Measurements from ENCODE around the gene NFIA.
"Not testable (repeated sequence)": the region's sequence is repeated elsewhere in the genome, so short reads cannot be mapped to it uniquely, and the experiment has no call there.

The NFIA gene

GRCh38 chr1:61102041-61102440 is 19.7 kb downstream of the NFIA start:
- no peak for DNase-seq (ENCODE audit: low spot score)

GRCh38 chr1:61102621-61103020 is 20.3 kb downstream of the NFIA start:
- no peak for DNase-seq (ENCODE audit: low spot score)

GRCh38 chr1:61104220-61104671 is 21.9 kb downstream of the NFIA start:
- DNase-seq (ENCODE audit: low spot score): no peak

DNA sequence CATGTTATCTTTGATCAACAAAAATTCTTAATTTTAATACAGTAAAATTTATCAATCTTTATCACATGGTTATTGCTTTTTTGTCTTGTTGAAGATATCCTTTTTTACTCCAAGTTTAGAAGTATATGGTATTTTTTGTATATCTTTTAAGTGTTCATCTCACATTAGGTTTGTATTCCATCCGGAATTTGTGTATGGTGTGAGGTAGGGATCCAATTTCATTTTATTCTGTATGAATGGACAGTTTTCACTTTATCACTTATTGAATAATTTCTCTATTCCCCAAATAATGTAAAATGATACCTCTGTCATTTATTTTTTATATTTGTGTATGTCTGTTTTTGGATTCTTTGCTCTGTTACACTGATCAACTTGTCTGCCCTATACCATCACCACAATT is 25.3 kb downstream of the NFIA start:
- DNase-seq (ENCODE audit: low spot score): no peak

DNA sequence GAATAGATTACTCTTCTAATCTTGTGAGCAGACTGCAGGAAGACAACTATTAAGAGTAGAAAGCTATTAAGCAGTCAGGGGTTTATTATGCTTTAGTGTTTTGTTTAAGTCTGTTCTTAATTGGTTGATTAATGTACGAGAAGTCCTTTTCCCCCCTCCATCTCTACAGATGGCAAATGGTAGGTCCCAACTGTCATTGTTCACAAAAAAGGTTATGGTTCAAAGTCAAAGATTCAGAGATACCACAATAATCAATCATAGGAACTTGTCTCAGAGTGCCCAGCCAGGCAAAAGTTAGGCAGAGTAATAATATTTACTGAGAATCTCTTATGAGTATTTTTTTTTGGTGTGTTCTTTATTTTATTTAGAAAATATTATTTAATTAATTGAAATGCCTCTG is 26.8 kb downstream of the NFIA start:
- DNase-seq (ENCODE audit: low spot score): no peak

DNA sequence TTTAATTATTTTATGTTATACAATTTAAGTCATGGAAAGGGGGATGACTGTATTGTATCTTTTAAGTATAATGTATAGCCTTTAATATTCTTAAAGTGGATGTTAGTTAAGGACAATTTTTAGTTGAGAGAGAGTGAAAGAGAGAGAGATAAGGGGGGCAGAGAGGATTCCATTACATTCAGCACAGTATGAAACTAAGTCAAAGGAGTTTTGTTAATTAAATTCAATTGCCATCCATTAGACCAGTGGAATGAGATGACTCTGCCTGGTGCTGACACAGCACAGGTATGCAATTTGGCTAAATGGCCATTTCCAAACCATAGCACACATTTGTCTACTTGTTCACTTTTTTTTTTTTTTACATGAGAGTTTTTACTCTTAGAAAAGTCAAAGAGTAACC is 27.5 kb downstream of the NFIA start:
- no peak for DNase-seq (ENCODE audit: low spot score)

DNA sequence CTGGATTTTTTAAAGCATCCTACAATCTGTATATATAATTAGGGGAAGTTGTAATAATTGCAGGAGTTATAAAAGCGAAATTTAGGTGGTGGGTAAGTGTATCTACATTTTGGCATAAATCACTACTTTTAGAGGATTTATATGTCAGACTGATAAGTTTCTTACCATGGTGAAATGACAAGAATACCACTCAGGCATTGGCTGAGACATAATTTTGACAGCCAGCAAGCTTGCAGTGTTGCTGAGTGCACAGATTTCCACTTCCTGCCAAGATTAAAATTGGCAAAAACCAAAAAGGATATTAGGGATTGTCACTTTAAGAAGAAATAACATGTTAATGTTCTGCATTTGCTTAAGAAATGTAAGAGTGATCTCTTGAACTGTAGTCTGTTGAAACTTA is 28.2 kb downstream of the NFIA start:
- no peak for DNase-seq (ENCODE audit: low spot score)

DNA sequence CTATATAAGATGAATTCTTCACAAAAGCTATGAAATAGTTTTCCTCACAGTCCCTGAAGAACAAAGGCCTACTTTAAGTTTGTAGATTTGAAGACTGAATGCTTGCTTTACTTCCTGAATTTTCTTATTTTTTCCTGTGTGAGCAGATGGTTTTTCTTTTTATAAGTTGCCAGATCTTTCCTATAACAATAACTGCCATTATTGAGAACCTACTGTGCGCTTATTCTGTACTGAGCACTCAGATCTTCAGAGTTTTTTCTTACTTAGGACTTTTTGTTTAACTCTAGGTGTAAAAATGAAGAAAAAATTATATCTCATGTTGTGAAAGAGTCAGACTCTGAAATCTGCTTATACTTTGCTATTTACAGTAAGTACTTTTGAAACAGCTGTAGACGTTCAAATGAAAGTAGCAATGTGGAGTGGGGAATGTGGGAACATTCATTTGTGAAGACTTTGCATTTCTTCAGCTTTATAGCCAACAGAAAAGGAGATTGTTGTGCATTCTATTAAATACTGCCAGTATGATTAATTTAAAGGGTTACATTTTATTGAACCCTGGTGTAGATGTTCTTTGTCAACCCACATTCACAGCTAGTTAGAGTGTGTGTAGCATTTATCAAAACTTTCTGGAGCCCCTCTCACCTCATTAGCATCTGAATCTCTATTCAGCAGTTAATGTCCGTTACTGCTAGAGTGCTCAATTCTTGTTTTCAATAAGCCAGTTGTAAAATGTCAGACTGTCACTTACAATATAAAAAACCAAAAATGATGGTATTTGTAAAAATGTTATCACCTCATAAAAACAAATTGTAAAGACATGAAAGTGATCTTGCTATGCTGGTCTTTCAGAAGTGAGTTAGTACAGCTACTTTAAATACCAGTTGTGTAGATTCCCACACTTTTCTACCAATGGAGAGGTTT is 29.0 kb downstream of the NFIA start:
- DNase-seq (ENCODE audit: low spot score): no peak

DNA sequence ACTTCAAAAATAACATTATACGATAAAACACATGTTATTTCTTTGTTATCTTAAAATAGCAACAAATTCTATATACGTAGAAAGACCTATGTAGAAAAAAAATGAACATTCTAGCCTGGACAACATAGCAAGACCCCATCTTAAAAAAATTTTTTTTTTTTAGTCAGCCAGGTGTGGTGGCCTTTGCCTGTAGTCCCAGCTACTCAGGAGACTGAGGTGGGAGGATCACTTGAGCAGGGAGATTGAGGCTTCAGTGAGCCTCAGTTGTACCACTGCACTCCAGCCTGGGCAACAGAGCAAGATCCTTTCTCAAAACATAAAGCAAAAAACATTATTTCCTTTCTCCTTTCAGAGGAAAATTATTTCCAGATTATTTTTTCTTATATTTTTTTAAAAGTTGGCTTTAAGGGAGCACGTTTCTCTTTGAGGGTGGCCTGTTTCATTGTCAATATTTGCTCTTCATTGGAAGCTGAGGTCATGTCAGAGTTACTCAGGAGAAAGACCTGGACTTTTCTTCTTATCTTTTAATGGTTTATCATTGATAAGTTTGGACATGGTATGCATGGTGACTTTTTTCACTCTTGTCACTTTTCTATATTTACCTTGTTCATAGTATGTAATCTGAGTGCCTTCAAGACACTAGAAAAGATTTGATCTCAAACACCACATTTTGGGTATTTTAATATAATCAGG is 32.0 kb downstream of the NFIA start:
- no peak for DNase-seq (ENCODE audit: low spot score)

DNA sequence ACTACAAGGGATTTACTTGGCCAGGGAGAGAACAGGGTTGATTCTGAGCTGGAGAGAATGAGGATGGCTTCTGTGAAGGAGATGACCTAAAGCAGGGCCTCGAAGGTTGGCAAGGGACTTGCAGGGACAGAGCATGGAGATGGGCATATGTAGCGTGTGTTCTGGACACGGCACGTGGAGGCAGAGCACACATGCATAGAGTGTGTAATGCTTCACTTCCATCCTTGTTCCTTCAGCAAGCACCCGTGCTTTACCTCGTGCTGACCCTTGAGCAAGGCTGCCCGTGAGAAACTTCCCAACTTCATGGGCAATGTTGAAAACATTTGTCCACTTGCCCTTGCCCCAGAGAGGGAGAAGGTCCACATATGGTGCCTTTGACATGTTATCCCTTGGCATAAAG is 33.1 kb downstream of the NFIA start:
- no peak for DNase-seq (ENCODE audit: low spot score)

DNA sequence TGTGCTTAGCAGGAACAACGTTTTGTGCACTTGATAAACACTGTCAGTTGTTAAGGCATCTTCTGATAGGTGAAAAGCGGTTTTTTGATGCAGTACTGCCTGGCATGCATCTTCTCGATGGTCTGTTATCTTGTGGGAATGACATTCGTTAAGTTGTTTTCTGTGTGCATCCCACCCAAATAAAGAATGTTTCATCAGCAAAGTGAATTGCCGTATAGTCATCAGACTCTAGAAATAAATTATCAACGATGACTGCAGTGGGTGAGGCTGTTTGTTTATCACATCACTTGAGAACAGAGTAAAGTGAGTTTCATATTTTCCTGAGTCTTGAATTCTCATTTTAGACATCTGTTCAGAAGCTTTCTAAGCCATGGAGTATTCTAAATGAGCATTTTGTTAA is 34.1 kb downstream of the NFIA start:
- DNase-seq (ENCODE audit: low spot score): no peak

- no peak for DNase-seq (ENCODE audit: low spot score)
Measured at GRCh38 chr1:61117283-61117682, 34.9 kb downstream of the NFIA start.

GRCh38 chr1:61119085-61119484 is 36.7 kb downstream of the NFIA start:
- no peak for DNase-seq (ENCODE audit: low spot score)

DNA sequence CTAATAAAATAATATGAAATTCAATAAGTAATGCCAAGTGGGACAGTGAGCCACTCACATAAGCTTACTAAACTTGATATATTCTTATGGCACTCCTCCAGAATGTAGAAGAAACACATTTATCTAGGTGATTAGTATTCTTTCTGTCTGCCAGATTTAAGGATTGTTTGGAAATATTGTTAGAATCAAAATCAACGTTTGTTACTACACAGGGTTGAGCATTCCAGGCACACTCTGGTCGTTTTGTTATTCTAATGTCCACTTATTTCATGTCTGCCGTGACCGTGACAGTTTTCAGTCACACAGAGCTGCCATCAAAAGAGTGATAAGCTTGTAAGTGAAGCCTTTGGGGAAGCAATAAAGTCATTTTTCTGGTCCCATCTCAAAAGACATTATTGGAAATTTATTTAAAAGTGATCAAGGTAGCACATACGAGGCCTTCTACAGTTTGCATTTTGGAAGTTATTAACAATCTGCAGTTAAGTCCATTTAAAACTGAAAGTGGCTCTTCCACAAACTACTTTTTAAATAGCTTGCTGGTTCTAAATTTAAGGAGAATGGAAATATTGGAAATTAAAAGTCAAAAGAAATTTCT is 38.0 kb downstream of the NFIA start:
- DNase-seq (ENCODE audit: low spot score): no peak

DNA sequence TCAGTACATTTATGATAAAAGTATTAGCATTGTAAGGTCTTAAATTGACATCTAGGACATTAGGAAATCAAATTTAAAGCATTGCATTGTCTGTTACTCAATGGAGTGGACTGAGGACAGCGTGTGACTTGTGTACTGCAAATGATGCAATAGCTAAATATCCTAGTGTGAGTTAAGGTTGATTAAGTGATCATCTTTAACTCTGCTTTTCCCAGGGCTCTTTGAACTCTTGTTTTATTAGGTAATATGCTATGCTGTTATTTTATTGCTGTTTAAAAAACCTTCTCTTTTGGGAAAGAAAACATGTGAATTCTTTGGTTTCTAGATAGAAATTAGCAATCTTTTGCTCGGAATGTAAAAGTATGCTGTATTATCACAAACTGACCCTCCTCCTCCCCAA is 38.6 kb downstream of the NFIA start:
- no peak for DNase-seq (ENCODE audit: low spot score)

DNA sequence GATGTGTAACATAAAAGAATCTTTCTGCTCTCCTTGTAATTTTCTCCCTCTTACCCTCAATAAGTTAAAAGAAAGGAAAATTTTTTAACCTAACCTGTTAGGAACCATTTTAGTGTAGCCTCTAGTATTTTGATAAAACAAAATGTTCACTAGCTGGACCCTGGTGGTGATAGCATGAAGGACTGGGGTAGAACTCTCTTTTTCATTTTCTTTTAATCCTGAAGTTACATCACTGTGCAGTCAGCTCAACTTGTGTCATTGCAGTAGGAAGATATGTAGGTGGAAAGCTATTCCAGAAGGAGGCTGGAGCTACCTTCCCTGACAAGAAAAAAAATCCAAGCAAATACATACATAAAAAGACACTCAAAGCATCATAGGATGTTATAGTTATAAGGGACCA is 39.3 kb downstream of the NFIA start:
- no peak for DNase-seq (ENCODE audit: low spot score)

DNA sequence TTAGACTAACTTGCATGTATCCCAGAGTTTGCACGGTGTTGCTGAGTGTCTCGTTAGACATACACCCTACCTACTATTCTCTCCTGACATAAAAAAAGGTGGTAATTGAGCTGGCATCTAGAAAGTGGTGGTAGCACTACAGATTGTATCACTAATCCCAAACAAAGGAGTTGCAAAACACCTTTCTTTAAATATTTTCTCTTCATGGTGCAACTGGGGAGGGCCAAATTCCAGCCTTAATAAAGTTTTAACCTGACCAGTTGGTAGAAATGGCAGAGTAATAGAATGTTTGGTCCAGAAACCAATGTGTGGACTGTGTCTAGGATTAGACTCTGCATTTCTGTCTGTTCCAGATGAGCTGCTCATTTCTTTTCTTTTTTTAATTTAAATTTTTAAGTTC is 40.0 kb downstream of the NFIA start:
- DNase-seq (ENCODE audit: low spot score): no peak

DNA sequence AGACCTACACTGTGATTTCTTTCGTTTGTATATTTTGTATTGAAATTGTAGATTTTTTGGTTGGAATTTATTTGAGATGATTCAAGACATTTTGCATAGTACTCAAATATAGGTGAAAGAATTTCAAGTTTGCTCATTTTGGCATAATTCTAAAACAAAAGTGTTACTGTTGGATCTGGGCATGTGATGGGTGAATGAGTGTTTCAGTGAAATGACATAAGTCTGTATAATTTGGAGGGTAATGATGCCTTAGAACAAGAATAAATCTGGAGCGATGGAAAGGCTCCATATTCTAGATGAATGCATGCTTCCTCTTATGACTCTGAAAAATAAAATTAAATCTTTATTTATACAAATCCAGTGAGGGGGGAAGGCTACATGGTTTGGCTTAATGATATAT is 41.0 kb downstream of the NFIA start:
- no peak for DNase-seq (ENCODE audit: low spot score)

DNA sequence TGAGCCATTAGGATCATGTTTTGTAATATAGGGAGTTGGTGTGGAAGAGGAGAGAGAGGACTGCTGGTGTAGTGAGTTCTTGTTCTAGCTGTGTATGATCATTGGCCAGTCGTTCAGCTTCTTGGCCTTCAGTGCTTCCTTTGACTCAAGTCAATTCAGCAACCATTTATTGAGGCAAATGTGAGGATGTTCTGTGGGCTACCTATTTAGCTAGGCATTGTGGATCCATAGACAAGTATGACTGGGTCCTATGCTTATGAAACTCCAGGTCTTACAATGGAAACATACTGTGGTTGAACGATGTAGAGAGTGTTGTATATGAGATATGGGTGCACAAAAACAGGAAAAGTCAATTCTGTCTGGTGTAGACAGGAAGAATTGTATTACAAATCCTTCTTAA is 41.7 kb downstream of the NFIA start:
- no peak for DNase-seq (ENCODE audit: low spot score)

- DNase-seq (ENCODE audit: low spot score): no peak
Measured at GRCh38 chr1:61124696-61125095, 42.3 kb downstream of the NFIA start.

DNA sequence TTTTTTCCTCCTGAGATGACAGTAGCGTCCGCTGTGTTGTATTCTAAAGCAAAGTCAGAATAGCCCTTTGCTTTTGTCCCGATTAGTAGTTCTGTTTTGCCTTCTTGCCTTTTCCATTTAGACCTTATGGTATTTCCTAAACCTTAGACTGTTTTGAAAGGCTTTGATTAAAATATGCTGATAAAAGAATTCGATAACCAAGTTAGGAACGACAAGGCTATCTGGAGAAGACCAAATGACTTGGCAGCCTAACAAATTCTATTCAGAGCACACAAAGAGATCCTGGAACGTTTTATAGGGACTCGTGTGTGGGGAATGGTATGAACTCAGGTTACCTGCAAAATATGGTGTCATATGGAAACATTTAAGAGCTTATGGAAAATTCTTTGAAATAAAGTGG is 42.9 kb downstream of the NFIA start:
- no peak for DNase-seq (ENCODE audit: low spot score)

GRCh38 chr1:61125895-61126294 is 43.5 kb downstream of the NFIA start:
- no peak for DNase-seq (ENCODE audit: low spot score)

- not testable (repeated sequence) for DNase-seq (ENCODE audit: low spot score)
Measured at GRCh38 chr1:61126843-61127242, 44.5 kb downstream of the NFIA start.

Measured in HuH-7.5 (cell line).